Uterus (tissue), 2 donors: Measurements from ENCODE around the gene PPFIBP2.

Experiments used
- CTCF ChIP-seq, 4 experiments: fragments of 200-600 bp in 2 of 4; fragments of 450-650 bp in 2 of 4; sonication (generic) in 2 of 4; IDR thresholded peaks; one replicate each; pipeline ENCODE4 v1.5.1; 2016 to 2019; ENCODE audit warnings: antibody characterized with exemption in 4 of 4, mild to moderate bottlenecking in 2 of 4, moderate library complexity in 1 of 4
- POLR2A ChIP-seq, 2 donors: fragments of 450-650 bp; IDR thresholded peaks; one replicate each; pipeline ENCODE4 v1.6.1; 2016; ENCODE audit warnings: antibody characterized with exemption in 2 of 2, mild to moderate bottlenecking in 1 of 2, moderate library complexity in 1 of 2

GRCh38 chr11:7528514-7529049 is 14.8 kb downstream of the PPFIBP2 start:
- no peak for TF ChIP-seq CTCF (IDR thresholded peaks at IDR 0.05)
- TF ChIP-seq POLR2A (IDR thresholded peaks at IDR 0.05), result no peak
